Activated CD4-positive, alpha-beta T cell treated with anti-CD3 and anti-CD28 coated beads, Interleukin-2, amount 50 U/mL, for 48 hours (primary cell): ENCODE data around the gene PHYHD1.
"Not testable (repeated sequence)": the region's sequence is repeated elsewhere in the genome, so short reads cannot be mapped to it uniquely, and the experiment has no call there.

Experiments
- DNase-seq, 2 experiments: peaks; one replicate each; pipeline ENCODE4 v3.0.0-alpha.2; 2020

Gene PHYHD1

GRCh38 chr9:128927731-128928411 is 7.1 kb downstream of the PHYHD1 start:
- DNase-seq, result peak; percentile 58 to 63

- DNase-seq, result no peak
These were observed 7.8 kb downstream of the PHYHD1 start for GRCh38 chr9:128928624-128929023.

- no peak for DNase-seq
These were observed 8.8 kb downstream of the PHYHD1 start for GRCh38 chr9:128929560-128929959.

GRCh38 chr9:128933731-128934130 is 12.9 kb downstream of the PHYHD1 start:
- no peak for DNase-seq

GRCh38 chr9:128936171-128936865 is 15.5 kb downstream of the PHYHD1 start:
- DNase-seq, result no peak

GRCh38 chr9:128937310-128938165 is 16.8 kb downstream of the PHYHD1 start:
- DNase-seq, result no peak

GRCh38 chr9:128940271-128940921 is 19.6 kb downstream of the PHYHD1 start:
- DNase-seq, result no peak

- DNase-seq, result no peak
These were observed 20.4 kb downstream of the PHYHD1 start for GRCh38 chr9:128940946-128941755.

GRCh38 chr9:128943832-128944620 is 23.2 kb downstream of the PHYHD1 start:
- DNase-seq, result no peak

GRCh38 chr9:128944966-128945365 is 24.2 kb downstream of the PHYHD1 start:
- not testable (repeated sequence) for DNase-seq

GRCh38 chr9:128945798-128946501 is 25.2 kb downstream of the PHYHD1 start:
- no peak for DNase-seq

- peak in 1 of 2 experiments; percentile 41 for DNase-seq
These were observed 25.9 kb downstream of the PHYHD1 start for GRCh38 chr9:128946571-128947276.

GRCh38 chr9:128947277-128947526 is 26.4 kb downstream of the PHYHD1 start:
- DNase-seq, result no peak

GRCh38 chr9:128947527-128948301 is 26.9 kb downstream of the PHYHD1 start, which contains the start of the genes DOLK and NUP188:
DOLK (minus strand) TSS chr9:128947603; CDS start chr9:128947303, 300 bp downstream.
NUP188 (plus strand) TSS chr9:128947699; CDS start chr9:128947720, 21 bp downstream.
- DNase-seq, result peak; percentile 99

GRCh38 chr9:128961403-128961802 is 40.6 kb downstream of the PHYHD1 start:
- DNase-seq, result not testable (repeated sequence)

- DNase-seq, result no peak
These were observed 48.7 kb downstream of the PHYHD1 start for GRCh38 chr9:128969491-128969890.

- no peak for DNase-seq
These were observed 52.2 kb downstream of the PHYHD1 start for GRCh38 chr9:128972956-128973355.

GRCh38 chr9:128979111-128979510 is 58.3 kb downstream of the PHYHD1 start:
- DNase-seq, result no peak

- DNase-seq, result no peak
These were observed 62.8 kb downstream of the PHYHD1 start for GRCh38 chr9:128983536-128983935.
